ENCODE data around the gene CSNK2A3.
A peak's percentile ranks its signal among the peaks of the same experiment; 100 is the strongest.
"Not testable (repeated sequence)": the region's sequence is repeated elsewhere in the genome, so short reads cannot be mapped to it uniquely, and the experiment has no call there.

Gene CSNK2A3

DNA sequence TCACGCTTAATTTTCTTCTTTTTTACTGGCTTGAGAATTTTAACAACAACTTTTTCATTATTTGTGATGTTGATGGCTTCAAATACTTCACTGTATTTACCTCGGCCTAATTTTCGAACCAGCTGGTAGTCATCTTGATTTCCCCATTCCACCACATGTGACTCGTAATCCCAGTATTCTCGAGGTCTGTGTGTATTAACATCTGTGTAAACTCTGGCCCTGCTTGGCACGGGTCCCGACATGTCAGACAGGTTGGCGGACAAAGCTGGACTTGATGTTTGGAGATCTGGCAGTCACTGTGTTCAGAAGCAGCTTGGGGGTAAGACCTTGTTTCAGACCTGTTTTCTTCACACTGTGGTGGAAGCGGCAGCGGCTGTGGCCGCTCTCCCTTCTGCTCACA lies at the start of gene CSNK2A3:
Gene CSNK2A3, minus strand, starts transcription at position 373 of the 400 bp plus-strand sequence. Its CDS starts 131 bp downstream, at position 242.
- not testable (repeated sequence) for DNase-seq (ENCODE audit: low read depth)

DNA sequence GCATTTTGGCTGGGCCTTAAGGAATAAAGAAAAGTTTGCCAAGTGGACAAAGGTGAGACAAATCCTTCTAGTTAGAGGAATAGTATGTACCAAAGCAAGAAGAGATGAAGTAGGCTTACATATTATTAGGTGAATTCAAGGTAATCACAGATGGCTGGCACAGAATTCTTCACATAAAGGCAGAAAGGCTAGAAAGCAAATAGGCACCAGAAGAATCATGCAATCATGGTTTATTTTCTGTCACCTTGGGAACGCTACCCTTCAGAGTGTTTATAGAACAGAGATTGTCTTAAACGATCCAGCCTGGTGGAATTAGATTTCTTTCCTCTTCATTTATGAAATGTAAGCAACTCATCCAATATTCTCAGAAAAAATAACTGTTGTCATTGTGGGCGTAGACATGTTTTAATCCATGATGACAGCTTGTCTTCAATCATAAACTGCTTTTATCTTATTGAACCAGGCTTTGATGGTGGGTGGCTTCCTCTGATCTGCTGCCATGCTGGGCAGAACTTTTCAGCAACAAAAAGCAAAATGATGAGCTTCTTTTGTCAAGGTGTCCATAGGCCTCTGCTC lies 49.0 kb upstream of the CSNK2A3 start:
- DNase-seq (ENCODE audit: low read depth), result no peak

DNA sequence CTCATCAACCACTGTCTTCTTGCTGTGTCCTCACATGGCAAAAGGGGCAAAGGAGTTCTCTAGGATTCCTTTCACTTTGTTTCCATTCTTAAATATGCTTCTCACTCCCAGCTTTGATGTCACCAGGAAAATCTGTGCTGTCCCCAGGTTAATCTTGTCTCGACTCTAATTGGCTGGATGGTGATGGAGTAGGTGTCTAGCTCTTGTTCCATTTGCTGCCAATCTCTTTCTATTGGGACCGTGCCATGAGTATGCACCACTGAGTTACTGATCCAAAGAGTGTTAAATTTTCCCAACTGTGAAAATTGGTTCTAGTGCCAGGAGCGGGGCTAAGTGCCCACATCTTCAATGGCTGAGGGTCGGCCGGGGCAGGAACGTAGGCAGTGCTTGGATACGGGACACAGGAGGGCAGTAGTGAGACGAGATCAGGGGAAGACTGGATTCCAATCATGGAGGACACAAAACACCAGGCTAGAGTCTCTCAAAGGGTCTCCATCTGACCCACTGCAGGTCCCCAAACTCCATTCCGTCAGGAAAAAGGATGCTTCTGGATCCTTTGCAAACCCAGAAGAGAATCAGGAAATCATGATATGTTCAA lies 47.7 kb upstream of the CSNK2A3 start:
- no peak for DNase-seq (ENCODE audit: low read depth)

DNA sequence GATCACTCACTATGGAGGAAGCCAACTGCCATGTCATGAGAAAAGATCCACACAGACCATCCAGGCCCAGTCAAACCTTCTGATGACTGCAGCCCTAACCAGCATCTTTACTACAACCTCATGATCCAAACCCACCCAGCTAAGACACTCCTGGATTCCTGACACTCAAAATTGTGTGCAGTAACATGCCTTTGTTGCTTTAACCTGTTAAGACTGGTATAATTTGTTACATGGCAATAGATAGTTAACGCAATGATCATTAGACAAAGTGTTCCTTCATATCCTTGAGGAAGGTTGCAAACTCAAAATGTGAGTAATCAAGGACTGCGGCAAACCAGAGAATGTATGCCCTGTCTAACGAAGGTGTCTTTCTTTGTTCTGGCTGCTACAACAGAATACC lies 47.1 kb upstream of the CSNK2A3 start:
- no peak for DNase-seq (ENCODE audit: low read depth)

DNA sequence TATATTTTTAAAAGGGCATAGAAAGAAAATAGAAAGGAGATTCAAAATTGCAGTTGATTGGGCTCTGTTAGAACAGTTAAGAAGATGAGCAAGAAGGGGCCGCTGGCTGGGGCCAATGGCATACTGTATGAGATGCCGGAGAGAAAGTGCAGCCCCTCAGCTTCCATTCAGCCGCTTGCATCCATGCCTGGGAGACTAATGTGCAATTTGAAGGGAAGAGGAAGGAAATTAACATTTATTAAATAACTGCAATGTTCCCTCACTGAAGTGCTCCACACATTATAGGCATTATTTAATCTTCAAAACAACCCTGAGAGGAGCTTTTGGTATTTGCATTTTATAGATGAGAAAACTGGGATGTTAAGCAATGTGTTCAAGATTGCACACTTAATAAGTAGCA lies 44.7 kb upstream of the CSNK2A3 start:
- no peak for DNase-seq (ENCODE audit: low read depth)

DNA sequence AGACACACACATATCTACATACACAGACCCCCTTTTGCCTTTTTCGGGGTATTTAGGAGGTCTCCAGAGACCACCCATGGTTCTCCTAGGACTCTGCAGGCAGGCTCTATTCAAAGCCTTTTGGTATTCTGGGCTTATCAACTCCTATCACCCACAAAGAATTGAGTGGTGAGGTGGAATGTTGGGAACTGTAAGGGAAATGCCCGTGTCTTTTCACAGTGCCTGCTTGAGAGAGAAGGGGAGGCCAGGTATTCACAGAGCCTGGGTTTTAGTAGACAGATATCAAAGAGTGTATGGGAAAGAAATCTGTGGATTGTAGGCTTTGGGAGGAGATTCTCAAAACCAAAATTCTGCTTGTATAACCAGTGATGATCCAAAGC lies 44.0 kb upstream of the CSNK2A3 start:
- no peak for DNase-seq (ENCODE audit: low read depth)

DNA sequence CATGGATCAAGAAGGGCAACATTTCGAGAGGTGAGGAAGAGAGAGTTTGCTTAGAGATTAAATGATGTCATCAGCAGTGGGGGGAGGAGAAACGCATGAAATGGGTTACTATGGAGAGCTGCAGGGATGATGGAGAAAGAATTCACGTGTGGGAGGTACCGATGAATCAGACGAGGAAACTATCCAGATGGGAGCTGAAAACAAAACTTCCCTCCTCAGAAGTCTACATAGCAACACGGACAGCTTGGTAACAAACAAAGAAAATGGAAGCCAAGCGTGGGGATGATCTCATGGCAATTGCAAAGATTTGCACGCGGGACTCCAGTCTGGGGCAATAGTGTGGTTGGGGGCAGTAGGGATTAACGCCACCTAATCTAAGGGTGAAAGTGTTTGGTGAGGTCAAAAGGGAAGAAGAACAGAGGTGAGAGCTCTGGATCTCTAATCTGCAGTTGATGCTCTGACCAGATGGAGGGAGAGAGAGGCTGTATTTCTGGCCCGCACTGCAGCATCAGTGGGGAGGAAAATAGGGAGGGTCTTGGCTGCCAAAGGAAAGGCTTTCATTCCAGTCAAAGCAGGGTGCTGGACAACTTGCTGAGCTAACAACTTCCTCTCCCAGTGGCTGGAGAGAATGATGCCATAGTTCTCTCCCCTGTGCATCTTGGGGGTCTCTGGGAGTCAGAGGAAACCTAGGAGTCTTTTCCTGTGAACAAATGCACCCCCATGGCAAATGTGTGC lies 43.4 kb upstream of the CSNK2A3 start:
- DNase-seq (ENCODE audit: low read depth), result peak; percentile 97

DNA sequence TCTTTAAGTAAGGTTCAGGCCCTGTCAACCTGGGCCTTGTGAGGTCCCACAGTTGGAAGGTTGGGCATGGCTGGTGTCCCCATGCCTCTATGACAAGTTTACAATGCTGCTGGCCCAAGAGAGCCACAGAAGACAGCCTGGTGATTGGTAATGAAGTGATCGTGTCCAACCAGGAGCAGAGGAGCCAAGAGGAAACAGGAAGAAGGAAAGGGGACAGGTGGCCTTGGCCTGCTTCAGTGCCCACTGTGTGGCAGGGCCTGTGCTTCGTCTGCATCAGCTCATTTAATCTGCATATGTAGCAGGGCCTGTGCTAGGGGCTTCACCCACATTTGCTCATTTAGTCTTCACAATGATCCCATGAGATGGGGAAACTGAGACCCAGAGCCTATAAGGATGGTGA lies 42.1 kb upstream of the CSNK2A3 start:
- DNase-seq (ENCODE audit: low read depth), result no peak

DNA sequence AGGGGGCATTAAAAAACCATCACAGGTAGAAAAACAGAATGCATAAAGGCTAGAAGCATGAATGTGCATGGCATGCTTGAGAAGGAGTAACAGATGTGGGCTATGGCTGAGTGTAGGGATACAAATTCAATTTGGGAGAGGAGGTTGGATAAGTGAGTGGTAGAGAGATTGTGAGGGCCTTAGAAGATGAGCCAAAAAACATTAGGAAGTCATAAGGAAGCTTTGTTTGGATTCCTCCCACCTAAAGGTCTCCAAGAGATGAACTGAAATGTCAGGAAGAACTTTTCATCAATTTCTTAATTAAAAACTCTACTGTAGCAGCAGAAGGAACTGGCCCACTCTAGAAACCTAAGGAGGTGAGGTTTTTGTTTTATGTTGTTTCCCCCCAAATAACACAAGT lies 41.2 kb upstream of the CSNK2A3 start:
- no peak for DNase-seq (ENCODE audit: low read depth)

DNA sequence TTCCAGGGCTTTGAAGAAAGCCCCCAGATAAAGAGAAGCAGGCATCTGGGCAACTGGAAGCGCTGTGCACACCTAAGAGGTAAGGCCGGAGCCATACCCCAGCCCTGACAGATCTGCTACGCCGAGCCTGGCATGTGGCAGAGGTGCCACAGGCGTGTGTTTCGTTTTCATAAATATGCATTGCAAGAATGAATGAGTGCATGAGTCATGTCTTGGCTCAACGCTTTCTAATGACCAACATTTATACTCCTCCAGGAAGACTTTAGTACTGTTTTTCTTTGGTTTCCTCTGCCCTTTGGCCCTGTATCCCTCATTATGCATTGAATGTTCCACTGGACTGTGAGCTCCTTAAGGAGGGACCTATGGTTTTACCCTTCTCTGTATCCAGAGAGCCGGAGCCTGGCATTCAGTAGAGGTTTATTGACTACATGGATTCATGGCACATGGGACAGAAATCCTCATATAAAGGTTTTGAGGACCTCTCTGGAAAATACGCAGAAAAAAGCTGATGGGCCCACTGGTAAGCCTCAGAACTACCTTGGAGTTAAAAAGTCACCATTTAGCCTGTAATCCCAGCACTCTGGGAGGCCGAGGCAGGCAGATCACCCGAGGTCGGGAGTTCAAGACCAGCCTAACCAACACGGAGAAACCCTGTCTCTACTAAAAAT lies 38.9 kb upstream of the CSNK2A3 start:
- peak; percentile 75 for DNase-seq (ENCODE audit: low read depth)

DNA sequence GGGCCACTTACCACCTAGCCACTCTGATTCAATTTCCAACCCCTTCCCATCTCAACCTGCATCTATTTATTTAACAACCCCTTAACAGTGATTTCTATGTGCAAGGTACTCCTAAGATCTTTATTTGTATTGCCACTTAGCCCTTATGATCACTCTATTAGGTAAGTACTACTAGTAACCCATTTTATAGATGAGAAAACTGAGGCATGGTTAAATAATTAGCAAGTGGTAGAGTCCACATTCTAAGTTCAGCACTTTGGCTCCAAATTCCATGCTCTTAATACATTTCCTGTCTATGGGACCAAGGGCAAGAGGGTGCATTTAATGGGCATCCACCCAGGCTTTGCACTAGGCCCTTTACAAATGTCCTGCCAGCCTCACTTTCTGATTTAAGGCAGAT lies 38.1 kb upstream of the CSNK2A3 start:
- no peak for DNase-seq (ENCODE audit: low read depth)

DNA sequence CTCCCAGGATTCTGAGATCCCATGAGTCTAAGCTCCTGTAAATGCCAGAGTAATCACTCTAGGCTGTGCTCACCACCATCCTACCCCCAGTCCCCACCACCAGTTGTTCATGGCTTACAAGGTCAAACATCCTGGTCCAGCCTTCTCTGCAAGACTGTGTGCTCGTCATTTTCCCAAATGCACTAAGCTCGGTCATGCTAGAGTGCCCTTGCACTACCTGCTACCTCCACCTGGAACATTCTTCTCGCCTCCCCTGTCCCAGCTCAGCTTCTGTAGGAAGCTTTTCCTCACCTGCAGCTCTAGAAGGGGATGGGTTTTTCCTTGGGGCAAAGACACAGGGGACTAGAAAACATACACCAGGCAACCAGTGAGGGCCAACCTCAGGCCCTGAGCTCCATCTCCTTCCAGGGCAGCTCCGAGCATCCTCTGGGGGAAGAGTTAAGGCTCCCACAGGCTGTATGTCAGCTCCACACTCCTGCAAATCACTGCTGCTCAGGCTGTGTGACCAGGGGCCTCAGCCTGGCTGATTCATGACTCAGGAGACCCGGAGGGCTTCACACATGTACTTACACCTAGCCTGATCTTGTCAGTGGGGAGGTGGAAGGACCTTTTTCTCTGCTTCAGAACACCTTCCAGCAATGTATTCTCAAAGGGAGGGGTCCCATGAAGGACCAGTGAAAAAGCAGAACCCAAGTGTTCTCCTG lies 37.2 kb upstream of the CSNK2A3 start:
- DNase-seq (ENCODE audit: low read depth), result no peak

DNA sequence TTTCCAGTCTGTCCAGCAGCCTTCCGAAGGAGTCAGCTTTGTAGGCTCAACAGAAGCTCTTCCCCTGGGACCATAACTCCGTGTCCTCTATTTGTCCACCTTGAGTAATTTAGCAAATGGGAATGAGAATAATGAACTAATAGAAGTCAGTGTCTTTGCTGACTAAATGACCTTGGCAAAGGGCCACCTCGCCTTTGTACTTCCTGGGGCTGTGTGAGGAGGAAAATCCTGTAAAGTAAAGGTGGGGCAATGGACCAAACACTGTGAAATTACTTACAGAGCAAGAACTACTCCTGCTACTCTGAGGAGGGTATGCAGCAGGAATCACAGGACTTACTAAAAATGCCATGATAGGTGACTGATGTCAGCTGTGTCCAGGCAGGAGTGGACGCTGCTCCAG lies 36.2 kb upstream of the CSNK2A3 start:
- DNase-seq (ENCODE audit: low read depth), result no peak

DNA sequence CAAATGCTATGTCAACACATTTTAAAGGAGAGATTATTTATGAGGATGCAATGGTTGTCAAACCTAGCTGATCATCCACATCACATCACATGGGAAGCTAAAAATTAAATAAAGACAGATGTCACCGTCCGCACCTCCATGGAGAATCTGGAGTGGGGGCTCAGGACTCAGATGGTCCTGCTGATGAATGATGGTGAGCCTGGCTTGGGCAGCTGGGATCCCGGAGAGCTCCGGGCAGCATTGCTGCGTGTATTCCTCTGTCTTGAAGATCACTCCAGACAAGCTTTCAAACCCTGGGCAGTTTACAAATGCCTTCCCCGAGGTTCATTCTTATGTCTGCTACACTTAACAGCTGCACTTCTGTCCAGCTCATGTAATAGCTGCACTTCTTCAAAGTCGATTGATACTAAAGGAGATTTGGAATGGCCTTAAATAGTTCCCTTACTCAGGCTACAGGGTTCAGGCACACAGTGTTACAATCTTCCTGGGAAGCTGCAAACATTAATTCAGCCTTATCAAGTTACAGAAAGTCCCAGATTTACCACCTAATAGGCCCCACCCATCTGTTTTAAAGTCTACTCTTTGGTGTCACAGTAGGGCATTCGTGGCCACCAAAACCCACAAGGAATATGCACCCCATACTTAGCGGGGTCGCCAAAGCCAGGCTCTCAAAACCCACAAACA lies 34.7 kb upstream of the CSNK2A3 start:
- DNase-seq (ENCODE audit: low read depth), result no peak

DNA sequence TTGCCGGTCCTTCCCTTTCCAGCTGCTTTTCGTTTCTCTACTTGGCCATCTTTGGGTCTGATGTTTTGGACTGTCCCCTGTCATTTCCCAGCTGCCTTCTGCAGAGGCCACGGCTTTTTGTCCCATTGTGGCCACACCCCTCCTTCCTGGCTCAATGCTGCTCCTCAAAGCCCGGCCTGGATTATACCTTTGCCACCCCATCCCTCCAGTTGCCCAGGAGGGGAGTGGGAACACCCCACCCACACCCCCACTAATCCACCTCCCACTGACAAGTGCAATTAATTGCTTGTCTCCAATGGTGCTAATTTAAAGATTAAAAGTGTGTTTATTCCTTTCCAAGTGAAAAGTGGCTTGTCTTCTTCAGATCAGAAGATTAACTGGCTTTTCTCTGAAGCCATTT lies 34.2 kb upstream of the CSNK2A3 start:
- no peak for DNase-seq (ENCODE audit: low read depth)

DNA sequence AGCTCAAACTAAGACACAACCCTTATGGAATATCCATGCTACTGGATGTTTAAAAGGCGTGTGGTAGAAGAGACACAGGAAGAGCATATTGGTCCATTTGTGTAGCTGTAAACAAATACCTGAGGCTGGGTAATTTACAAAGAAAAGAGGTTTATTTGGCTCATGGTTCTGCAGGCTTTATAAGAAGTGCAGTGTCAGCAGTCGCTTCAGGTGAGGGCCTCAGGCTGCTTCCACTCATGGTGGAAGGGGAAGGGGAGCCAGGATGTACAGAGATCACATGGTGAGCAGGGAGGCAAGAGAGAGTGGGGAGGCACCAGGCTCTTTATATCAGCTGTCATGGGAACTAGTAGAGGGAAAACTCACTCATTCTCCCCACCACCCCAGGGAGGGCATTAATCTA lies 31.8 kb upstream of the CSNK2A3 start:
- no peak for DNase-seq (ENCODE audit: low read depth)

DNA sequence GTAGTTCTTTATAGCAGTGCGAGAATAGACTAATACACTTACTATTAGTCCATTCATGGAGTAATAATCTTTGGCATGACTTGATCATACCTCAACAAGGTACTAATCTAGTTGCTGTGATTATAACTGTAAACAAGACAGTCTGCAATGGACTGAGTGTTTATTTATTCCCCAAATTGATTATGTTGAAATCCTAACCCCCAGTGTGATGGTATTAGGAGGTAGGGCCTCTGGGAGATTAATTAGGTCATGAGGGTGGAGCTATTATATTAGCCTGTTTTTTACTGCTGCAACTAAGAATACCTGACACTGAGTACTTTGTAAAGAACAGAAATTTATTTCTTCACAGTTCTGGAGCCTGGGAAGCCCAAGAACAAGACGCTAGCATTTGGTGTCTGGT lies 30.9 kb upstream of the CSNK2A3 start:
- no peak for DNase-seq (ENCODE audit: low read depth)

DNA sequence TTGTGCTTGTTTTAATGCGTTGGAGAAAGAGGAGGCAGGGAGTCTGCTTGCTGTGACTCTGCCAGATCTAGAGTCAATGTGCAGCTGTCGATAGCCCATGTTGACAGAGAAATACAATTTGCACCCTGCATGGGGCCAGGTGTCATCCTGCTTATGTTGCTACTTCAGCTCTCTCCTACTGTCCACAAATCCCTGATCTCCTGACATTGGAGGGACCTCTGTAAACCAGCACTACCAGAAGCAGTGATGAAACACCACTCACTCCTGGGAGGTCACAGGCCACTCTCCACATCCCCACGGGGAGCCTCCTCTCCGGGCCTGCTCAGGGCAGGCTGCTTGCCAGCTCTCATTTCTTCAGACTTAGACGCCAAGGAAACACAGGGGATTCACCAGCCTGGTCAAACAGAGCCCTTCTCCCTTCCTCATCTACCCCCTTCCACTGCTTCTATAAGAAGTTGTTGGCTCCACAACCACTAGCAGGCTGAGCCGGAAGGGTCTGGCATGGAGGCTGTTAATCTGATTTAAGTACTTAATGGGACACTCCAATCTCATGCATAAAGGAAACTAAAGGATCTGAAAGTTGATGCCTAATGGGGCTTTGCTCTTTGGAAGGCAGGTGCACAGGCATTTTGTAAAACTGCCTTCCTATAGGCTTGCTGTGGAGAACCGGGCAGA lies 29.9 kb upstream of the CSNK2A3 start:
- DNase-seq (ENCODE audit: low read depth), result no peak

DNA sequence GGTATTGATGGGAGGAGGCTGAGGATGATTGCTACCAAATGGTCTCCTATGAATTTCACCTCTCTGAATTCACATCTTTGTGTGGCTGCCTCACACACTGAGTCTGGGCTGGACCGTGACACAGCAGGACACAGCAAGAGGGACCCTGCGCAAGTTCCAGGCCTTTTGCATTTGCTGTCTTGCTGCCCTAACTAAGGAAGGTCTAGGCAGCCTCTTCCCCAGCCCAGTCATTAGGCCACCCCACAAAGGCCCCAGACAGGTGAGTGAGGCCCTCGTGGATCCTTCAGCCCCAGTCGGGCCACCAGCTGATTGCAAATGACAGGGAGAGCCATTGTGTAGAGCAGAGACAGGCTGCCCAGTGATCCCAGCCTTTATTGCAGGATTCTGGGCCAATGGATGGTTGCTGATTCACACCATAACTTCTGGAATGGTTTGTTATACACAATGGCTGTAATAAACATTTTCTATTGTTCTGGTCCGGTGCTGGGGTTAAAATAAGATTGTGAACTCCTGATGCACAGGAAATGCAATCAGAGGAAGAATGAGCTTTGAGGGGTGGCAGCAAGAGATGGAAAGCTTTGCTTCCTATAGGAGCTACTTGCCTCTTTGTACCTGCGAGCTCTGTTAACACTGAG lies 28.5 kb upstream of the CSNK2A3 start:
- no peak for DNase-seq (ENCODE audit: low read depth)

DNA sequence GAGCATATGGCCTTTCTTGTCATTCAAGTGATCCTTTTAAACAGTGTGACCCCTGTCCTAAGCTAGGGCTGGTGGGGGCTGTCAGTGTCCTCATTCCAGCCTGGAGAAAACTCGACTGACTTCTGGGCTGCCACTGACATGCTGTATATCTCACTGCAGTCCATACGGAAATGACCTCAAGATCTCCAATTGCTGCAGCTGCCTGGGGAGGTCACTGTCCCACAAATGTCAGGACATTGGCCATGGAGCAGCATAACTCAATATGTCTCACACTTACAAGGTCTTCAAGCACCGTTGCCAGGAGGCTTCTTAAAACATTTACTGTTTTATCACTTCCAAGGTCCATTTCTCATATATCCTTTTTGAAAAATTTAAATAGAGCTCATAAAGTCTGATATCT lies 27.8 kb upstream of the CSNK2A3 start:
- DNase-seq (ENCODE audit: low read depth), result no peak

DNA sequence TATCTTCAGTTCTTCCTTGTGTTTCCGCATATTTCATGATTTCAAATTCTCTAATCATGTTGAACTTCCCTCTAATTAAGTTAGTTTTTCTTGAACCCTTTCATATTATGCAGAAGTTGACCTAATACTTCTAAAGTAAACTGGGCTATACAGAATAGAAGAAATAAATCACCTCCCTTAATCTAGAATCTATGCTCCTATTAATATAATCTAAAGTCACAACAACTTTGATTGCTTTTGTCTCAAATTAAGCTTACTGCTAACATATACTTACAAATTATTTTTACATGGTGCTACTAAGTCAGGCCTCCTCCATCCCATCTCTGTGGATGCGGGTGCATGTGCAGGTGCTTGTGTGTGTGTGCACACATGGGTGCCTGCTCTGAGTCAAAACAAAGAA lies 27.3 kb upstream of the CSNK2A3 start:
- DNase-seq (ENCODE audit: low read depth), result no peak
